SK-N-SH treated with all-trans-retinoic acid at 6 μM for 48 hours (cell line): Measurements from ENCODE around the gene TMEFF2.

Experiments
- ATAC-seq: fragments of 200-7000 bp; cut with Tn5 transposase; 3 replicates; pipeline ENCODE4 v1.9.1; 2020; ENCODE audit warnings: mild to moderate bottlenecking, moderate library complexity
- ARNTL ChIP-seq: fragments of 450-650 bp; formaldehyde crosslinking; IDR thresholded peaks from 2 replicates; pipeline ENCODE4 v1.5.0; 2020; ENCODE audit warnings: low read depth, mild to moderate bottlenecking, moderate library complexity, borderline replicate concordance
- BACH2 ChIP-seq: fragments of 250-450 bp; sonication (Bioruptor Pico); IDR thresholded peaks from 2 replicates; pipeline ENCODE4 v1.9.0; 2021; ENCODE audit warnings: mild to moderate bottlenecking, borderline replicate concordance
- CSDC2 ChIP-seq: fragments of 250-450 bp; sonication (Bioruptor Pico); IDR thresholded peaks from 2 replicates; pipeline ENCODE4 v1.5.0; 2020; ENCODE audit warnings: mild to moderate bottlenecking, moderate library complexity
- ESRRG ChIP-seq: fragments of 250-450 bp; sonication (Bioruptor Pico); IDR thresholded peaks from 2 replicates; pipeline ENCODE4 v1.6.1; 2021; ENCODE audit warnings: mild to moderate bottlenecking
- GLIS3 ChIP-seq: fragments of 250-450 bp; sonication (Bioruptor Pico); IDR thresholded peaks from 2 replicates; pipeline ENCODE4 v1.5.0; 2020; ENCODE audit warnings: mild to moderate bottlenecking, moderate library complexity
- ISL1 ChIP-seq: fragments of 250-450 bp; sonication (Bioruptor Pico); IDR thresholded peaks from 2 replicates; pipeline ENCODE4 v2.1.2; 2022; ENCODE audit warnings: mild to moderate bottlenecking, moderate library complexity
- OSR1 ChIP-seq: fragments of 250-450 bp; sonication (Bioruptor Pico); IDR thresholded peaks from 2 replicates; pipeline ENCODE4 v1.8.0; 2022; ENCODE audit warnings: moderate library complexity, mild to moderate bottlenecking, inconsistent platforms
- PPARA ChIP-seq: fragments of 250-450 bp; sonication (Bioruptor Pico); IDR thresholded peaks from 2 replicates; pipeline ENCODE4 v1.5.0; 2020; ENCODE audit warnings: mild to moderate bottlenecking, borderline replicate concordance
- SNAI2 ChIP-seq: fragments of 250-450 bp; sonication (Bioruptor Pico); IDR thresholded peaks from 2 replicates; pipeline ENCODE4 v1.5.0; 2020; ENCODE audit warnings: mild to moderate bottlenecking, moderate library complexity
- TOX ChIP-seq: fragments of 250-450 bp; sonication (Bioruptor Pico); IDR thresholded peaks from 2 replicates; pipeline ENCODE4 v1.8.0; 2021; ENCODE audit warnings: mild to moderate bottlenecking, moderate library complexity, borderline replicate concordance
- ZC3H10 ChIP-seq: fragments of 250-450 bp; sonication (Bioruptor Pico); IDR thresholded peaks from 2 replicates; pipeline ENCODE4 v1.5.1; 2021; ENCODE audit warnings: mild to moderate bottlenecking, moderate library complexity
- ZFP3 ChIP-seq: fragments of 250-450 bp; sonication (Bioruptor Pico); IDR thresholded peaks from 2 replicates; pipeline ENCODE4 v1.5.0; 2020; ENCODE audit warnings: mild to moderate bottlenecking, moderate library complexity
- ZFP30 ChIP-seq: fragments of 450-650 bp; formaldehyde crosslinking; IDR thresholded peaks from 2 replicates; pipeline ENCODE4 v1.5.0; 2022; ENCODE audit warnings: mild to moderate bottlenecking, moderate library complexity
- ZNF565 ChIP-seq: fragments of 450-650 bp; formaldehyde crosslinking; conservative IDR thresholded peaks from 2 replicates; pipeline ENCODE4 v1.5.0; 2020; ENCODE audit warnings: low read depth, mild to moderate bottlenecking, moderate library complexity
- ZNF70 ChIP-seq: fragments of 450-650 bp; formaldehyde crosslinking; IDR thresholded peaks from 2 replicates; pipeline ENCODE4 v1.5.0; 2020; ENCODE audit warnings: mild to moderate bottlenecking, moderate library complexity
- ZNF8 ChIP-seq: fragments of 450-650 bp; formaldehyde crosslinking; IDR thresholded peaks from 2 replicates; pipeline ENCODE4 v1.5.0; 2020; ENCODE audit warnings: mild to moderate bottlenecking, moderate library complexity
- TF ChIP-seq, protein P1 (sequence below): fragments of 250-450 bp; sonication (Bioruptor Pico); IDR thresholded peaks from 2 replicates; pipeline ENCODE4 v1.8.0; 2020; ENCODE audit warnings: mild to moderate bottlenecking, moderate library complexity, borderline replicate concordance
- TF ChIP-seq, protein P2 (sequence below): fragments of 250-450 bp; sonication (Bioruptor Pico); IDR thresholded peaks from 2 replicates; pipeline ENCODE4 v1.5.1; 2021; ENCODE audit warnings: mild to moderate bottlenecking, moderate library complexity
- TF ChIP-seq, protein P3 (sequence below): fragments of 250-450 bp; sonication (Bioruptor Pico); IDR thresholded peaks from 2 replicates; pipeline ENCODE4 v1.5.1; 2020; ENCODE audit warnings: low read depth, mild to moderate bottlenecking, moderate library complexity
- TF ChIP-seq, protein P4 (sequence below): fragments of 250-450 bp; sonication (Bioruptor Pico); IDR thresholded peaks from 2 replicates; pipeline ENCODE4 v1.8.0; 2021; ENCODE audit warnings: low read depth, mild to moderate bottlenecking, moderate library complexity, borderline replicate concordance

The TMEFF2 gene

DNA sequence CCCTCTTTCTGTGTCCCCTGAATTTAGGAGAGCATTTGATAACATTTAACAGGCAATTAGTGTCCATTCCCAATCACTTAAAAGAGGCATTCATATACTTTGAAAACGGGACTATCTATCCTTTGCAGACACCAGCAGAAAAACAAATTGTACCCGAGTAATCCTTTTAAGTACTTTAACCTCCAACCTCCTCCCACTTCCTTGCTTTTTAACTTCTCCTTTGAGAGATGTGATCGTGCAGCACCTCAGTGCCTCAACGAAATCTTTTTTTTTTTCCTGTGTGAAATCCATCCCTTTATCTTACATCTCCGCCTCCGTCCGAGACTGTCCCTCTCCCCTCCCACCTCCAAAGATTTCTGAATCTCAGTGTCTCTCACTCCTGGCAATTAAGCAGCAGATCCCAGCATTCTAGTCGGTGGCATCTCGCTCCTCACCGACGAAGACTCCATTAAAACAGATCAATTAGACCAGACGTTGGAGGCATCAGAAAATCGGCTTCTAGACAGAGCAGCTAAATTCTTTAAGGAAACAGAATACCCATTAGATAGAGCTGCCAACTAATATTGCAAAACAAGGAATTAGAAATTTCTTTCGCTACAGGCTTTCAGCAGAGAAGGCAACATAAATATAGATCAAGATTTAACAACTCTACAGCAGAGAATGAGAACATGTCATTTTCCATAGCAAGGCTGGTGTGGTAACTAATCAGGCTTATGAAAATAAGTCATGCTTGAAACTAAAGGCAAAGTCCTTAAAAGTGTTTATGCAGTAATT is 1.9 kb upstream of the TMEFF2 start:
- ATAC-seq: no peak
- no peak for TF ChIP-seq ISL1 (CRISPR knock-in tag)
- TF ChIP-seq, protein P1, sequence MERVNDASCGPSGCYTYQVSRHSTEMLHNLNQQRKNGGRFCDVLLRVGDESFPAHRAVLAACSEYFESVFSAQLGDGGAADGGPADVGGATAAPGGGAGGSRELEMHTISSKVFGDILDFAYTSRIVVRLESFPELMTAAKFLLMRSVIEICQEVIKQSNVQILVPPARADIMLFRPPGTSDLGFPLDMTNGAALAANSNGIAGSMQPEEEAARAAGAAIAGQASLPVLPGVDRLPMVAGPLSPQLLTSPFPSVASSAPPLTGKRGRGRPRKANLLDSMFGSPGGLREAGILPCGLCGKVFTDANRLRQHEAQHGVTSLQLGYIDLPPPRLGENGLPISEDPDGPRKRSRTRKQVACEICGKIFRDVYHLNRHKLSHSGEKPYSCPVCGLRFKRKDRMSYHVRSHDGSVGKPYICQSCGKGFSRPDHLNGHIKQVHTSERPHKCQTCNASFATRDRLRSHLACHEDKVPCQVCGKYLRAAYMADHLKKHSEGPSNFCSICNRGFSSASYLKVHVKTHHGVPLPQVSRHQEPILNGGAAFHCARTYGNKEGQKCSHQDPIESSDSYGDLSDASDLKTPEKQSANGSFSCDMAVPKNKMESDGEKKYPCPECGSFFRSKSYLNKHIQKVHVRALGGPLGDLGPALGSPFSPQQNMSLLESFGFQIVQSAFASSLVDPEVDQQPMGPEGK (CRISPR knock-in tag): no peak
- TF ChIP-seq ZFP30 (CRISPR knock-in tag): no peak

DNA sequence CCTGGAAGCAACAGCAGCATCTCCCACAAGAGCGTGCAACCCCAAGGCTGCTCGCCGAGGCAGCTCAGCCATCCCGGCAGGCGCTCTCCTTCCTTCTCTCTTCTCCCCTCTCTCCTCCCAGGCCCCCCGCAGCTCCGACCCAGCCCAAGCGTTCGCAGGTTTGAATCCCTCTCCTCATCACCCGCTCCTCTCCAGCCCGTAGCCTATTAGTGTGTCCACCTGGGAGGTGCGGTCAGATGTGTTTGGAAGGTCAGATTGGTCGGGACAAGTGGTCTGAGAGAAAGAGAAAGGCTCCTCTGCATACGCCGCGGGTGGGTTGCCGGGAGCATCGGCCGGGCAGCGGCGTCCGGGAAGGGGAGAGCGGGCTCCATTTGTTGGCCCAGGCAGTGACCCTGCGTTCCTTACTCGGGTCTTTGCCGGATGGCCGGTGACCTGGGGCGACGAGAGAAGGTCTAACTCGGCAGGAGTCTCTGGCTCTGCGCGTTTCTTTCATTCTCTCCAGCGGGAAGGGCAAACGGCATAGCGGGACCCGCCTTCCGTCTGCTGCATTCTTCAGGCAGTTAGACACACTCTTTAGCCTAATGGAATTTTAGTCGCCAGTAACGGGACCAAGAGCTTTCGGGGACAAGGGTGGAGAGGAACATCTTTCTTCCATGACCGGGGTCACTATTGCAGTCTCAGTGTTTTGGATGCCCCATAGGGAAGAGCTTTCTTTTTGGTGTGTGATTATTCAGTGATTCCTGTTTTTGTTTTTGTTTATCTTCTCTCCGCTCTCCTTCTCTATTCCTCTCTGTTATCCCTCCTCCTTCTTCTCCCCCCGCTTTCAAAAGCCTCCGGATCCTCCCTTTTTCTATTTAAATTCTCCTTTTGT is 1.1 kb upstream of the TMEFF2 start:
- ATAC-seq: peak; percentile 49

DNA sequence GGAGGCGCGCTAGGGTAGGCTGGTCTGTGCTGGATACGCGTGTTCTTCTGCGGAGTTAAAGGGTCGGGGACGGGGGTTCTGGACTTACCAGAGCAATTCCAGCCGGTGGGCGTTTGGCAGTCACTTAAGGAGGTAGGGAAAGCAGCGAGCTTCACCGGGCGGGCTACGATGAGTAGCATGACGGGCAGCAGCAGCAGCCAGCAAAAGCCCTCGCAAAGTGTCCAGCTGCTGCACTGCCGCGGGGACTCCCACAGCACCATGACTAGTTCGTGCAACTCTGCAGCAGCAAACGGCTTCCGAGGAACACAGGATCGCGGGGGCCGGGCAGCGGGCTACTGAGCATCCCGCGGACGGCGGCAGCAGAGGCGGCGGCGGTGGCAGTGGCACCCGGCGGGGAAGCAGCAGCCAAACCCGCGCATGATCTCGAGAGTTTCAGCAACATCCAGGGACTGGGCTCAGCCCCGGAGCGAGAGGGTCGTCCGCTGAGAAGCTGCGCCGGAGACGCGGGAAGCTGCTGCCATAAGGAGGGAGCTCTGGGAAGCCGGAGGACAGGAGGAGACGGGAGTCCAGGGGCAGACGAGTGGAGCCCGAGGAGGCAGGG is 368 bp downstream of the TMEFF2 start:
- TF ChIP-seq CSDC2: no peak
- TF ChIP-seq PPARA: no peak
- no peak for TF ChIP-seq ZNF565
- TF ChIP-seq, protein P2, sequence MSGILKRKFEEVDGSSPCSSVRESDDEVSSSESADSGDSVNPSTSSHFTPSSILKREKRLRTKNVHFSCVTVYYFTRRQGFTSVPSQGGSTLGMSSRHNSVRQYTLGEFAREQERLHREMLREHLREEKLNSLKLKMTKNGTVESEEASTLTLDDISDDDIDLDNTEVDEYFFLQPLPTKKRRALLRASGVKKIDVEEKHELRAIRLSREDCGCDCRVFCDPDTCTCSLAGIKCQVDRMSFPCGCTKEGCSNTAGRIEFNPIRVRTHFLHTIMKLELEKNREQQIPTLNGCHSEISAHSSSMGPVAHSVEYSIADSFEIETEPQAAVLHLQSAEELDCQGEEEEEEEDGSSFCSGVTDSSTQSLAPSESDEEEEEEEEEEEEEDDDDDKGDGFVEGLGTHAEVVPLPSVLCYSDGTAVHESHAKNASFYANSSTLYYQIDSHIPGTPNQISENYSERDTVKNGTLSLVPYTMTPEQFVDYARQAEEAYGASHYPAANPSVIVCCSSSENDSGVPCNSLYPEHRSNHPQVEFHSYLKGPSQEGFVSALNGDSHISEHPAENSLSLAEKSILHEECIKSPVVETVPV (CRISPR knock-in tag): no peak
- no peak for TF ChIP-seq ZNF8
- no peak for TF ChIP-seq ZFP3 (CRISPR knock-in tag)
- TF ChIP-seq, all 23 proteins: peak for 0
- ATAC-seq: peak; percentile 46

More for the DNA sequence above, 1.1 kb upstream of the TMEFF2 start:
- TF ChIP-seq, protein P3, sequence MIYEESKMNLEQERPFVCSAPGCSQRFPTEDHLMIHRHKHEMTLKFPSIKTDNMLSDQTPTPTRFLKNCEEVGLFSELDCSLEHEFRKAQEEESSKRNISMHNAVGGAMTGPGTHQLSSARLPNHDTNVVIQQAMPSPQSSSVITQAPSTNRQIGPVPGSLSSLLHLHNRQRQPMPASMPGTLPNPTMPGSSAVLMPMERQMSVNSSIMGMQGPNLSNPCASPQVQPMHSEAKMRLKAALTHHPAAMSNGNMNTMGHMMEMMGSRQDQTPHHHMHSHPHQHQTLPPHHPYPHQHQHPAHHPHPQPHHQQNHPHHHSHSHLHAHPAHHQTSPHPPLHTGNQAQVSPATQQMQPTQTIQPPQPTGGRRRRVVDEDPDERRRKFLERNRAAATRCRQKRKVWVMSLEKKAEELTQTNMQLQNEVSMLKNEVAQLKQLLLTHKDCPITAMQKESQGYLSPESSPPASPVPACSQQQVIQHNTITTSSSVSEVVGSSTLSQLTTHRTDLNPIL (CRISPR knock-in tag): no peak
- TF ChIP-seq TOX (CRISPR knock-in tag) (no peak), ZNF70 (CRISPR knock-in tag) (no peak), BACH2 (CRISPR knock-in tag) (no peak), GLIS3 (no peak), CSDC2 (no peak), ZNF565 (no peak), ZFP3 (CRISPR knock-in tag) (no peak), ARNTL (CRISPR knock-in tag) (no peak), ZNF8 (no peak), ESRRG (CRISPR knock-in tag) (no peak), OSR1 (CRISPR knock-in tag) (no peak), ZFP30 (CRISPR knock-in tag) (no peak), ZC3H10 (no peak), SNAI2 (CRISPR knock-in tag) (no peak)
- TF ChIP-seq, protein P1 (CRISPR knock-in tag): no peak
- TF ChIP-seq, protein P4, sequence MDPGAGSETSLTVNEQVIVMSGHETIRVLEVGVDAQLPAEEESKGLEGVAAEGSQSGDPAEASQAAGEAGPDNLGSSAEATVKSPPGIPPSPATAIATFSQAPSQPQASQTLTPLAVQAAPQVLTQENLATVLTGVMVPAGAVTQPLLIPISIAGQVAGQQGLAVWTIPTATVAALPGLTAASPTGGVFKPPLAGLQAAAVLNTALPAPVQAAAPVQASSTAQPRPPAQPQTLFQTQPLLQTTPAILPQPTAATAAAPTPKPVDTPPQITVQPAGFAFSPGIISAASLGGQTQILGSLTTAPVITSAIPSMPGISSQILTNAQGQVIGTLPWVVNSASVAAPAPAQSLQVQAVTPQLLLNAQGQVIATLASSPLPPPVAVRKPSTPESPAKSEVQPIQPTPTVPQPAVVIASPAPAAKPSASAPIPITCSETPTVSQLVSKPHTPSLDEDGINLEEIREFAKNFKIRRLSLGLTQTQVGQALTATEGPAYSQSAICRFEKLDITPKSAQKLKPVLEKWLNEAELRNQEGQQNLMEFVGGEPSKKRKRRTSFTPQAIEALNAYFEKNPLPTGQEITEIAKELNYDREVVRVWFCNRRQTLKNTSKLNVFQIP: no peak
- TF ChIP-seq, protein P2 (CRISPR knock-in tag): no peak
